IMR-90 (cell line): ENCODE measurements around the gene CRYM. TPM values are rescaled to one million over a fixed set of nuclear protein-coding genes. Genes with fewer than 3 reads are reported as not detected.

Experiments
- ATAC-seq: fragments of 200-7000 bp; cut with Tn5 transposase; 2 replicates; pipeline ENCODE4 v1.9.1; 2020; ENCODE audit warnings: low read depth, mild to moderate bottlenecking, moderate library complexity
- BruUV-seq: library from RNA; stranded (reverse); fragments of 400-500 nt; replicated peaks from 2 replicates; lab custom pipeline; 2021; lab: Mats Ljungman, UMichigan
- CTCF ChIA-PET: fragments of 300-600 bp; formaldehyde crosslinking; extraction: SDS; loops from one replicate; lab custom pipeline; 2021; ENCODE audit warnings: antibody characterized with exemption; lab: Yijun Ruan, JAX
- POLR2A ChIA-PET: fragments of 300-600 bp; sonication (Branson Sonifier 250); formaldehyde crosslinking; loops from one replicate; lab custom pipeline; 2022; ENCODE audit warnings: antibody characterized with exemption; ENCODE audit not compliant: unreplicated experiment; lab: Charles Lee
- DNase-seq: peaks from one replicate; pipeline ENCODE4 v3.0.0; 2013
- H2AFZ ChIP-seq: replicated peaks from 2 replicates; pipeline ENCODE3; 2013; ENCODE audit warnings: low read length, mild to moderate bottlenecking; ENCODE audit not compliant: poor library complexity
- H2AK5ac ChIP-seq: 2 replicates; pipeline ENCODE4 v1.6.1; 2013; ENCODE audit warnings: low read depth, low read length, inconsistent platforms
- H2AK9ac ChIP-seq: replicated peaks from 2 replicates; pipeline ENCODE3; 2013; ENCODE audit warnings: mild to moderate bottlenecking, low read depth, low read length, moderate library complexity; ENCODE audit not compliant: poor library complexity
- H2BK120ac ChIP-seq: 2 replicates; pipeline ENCODE4 v1.6.1; 2013; ENCODE audit warnings: low read depth, low read length, inconsistent platforms
- H2BK15ac ChIP-seq: 3 replicates; pipeline ENCODE4 v1.6.1; 2013; ENCODE audit warnings: low read depth, low read length, inconsistent platforms
- H2BK20ac ChIP-seq: 2 replicates; pipeline ENCODE4 v1.6.1; 2013; ENCODE audit warnings: low read depth, mild to moderate bottlenecking, inconsistent platforms, low read length, moderate library complexity
- H2BK5ac ChIP-seq: 2 replicates; pipeline ENCODE4 v1.6.1; 2013; ENCODE audit warnings: mild to moderate bottlenecking, low read depth, low read length, inconsistent platforms; ENCODE audit not compliant: poor library complexity, severe bottlenecking
- H3K14ac ChIP-seq: replicated peaks from 2 replicates; pipeline ENCODE4 v1.6.1; 2013; ENCODE audit warnings: low read depth, low read length, inconsistent platforms
- H3K18ac ChIP-seq: 2 replicates; pipeline ENCODE4 v1.6.1; 2013; ENCODE audit warnings: low read depth, low read length, control low read depth
- H3K23ac ChIP-seq: 2 replicates; pipeline ENCODE4 v1.6.1; 2013; ENCODE audit warnings: low read depth, low read length, inconsistent platforms
- H3K27ac ChIP-seq: 2 replicates; pipeline ENCODE4 v1.5.1; 2013; ENCODE audit warnings: mild to moderate bottlenecking, control low read depth, low read length; ENCODE audit not compliant: insufficient read depth
- H3K27me3 ChIP-seq: 2 replicates; pipeline ENCODE4 v1.6.1; 2013; ENCODE audit warnings: low read length; ENCODE audit not compliant: control insufficient read depth, insufficient read depth
- H3K36me3 ChIP-seq: 2 replicates; pipeline ENCODE4 v1.6.1; 2013; ENCODE audit warnings: low read length, mixed read lengths; ENCODE audit not compliant: control insufficient read depth, insufficient read depth
- H3K4ac ChIP-seq: 2 replicates; pipeline ENCODE4 v1.6.1; 2013; ENCODE audit warnings: low read depth, low read length, inconsistent platforms
- H3K4me1 ChIP-seq: 2 replicates; pipeline ENCODE4 v1.6.1; 2013; ENCODE audit warnings: low read length, mixed read lengths; ENCODE audit not compliant: control insufficient read depth, insufficient read depth
- H3K4me2 ChIP-seq: 2 replicates; pipeline ENCODE4 v1.6.1; 2013; ENCODE audit warnings: low read depth, mild to moderate bottlenecking, control low read depth, low read length, moderate library complexity
- H3K4me3 ChIP-seq: 2 replicates; pipeline ENCODE4 v1.5.1; 2013; ENCODE audit warnings: low read depth, mild to moderate bottlenecking, control low read depth, low read length, moderate library complexity; ENCODE audit not compliant: insufficient read depth
- H3K56ac ChIP-seq: 2 replicates; pipeline ENCODE4 v1.6.1; 2013; ENCODE audit warnings: low read length, inconsistent platforms; ENCODE audit not compliant: insufficient read depth; ENCODE audit errors: extremely low read depth
- H3K79me1 ChIP-seq, 2 experiments: 2 replicates each; pipeline ENCODE4 v1.6.1; 2013; ENCODE audit warnings: low read length in 2 of 2, inconsistent platforms in 1 of 2, low read depth in 1 of 2
- H3K9ac ChIP-seq: 2 replicates; pipeline ENCODE4 v1.6.1; 2013; ENCODE audit warnings: low read depth, low read length, control low read depth
- H3K9me1 ChIP-seq: 2 replicates; pipeline ENCODE4 v1.6.1; 2013; ENCODE audit warnings: low read length, inconsistent platforms; ENCODE audit not compliant: insufficient read depth
- H3K9me3 ChIP-seq: 2 replicates; pipeline ENCODE4 v1.6.1; 2013; ENCODE audit warnings: low read length; ENCODE audit not compliant: control insufficient read depth, insufficient read depth
- H4K20me1 ChIP-seq: 2 replicates; pipeline ENCODE4 v1.6.1; 2013; ENCODE audit warnings: low read length, inconsistent platforms; ENCODE audit not compliant: insufficient read depth
- H4K5ac ChIP-seq: 2 replicates; pipeline ENCODE4 v1.6.1; 2013; ENCODE audit warnings: mild to moderate bottlenecking, low read depth, low read length, control low read depth
- H4K8ac ChIP-seq, 2 experiments: 2 replicates each; pipeline ENCODE4 v1.6.1; 2013; ENCODE audit warnings: low read depth in 2 of 2, low read length in 2 of 2, control low read depth in 1 of 2, inconsistent platforms in 1 of 2
- H4K91ac ChIP-seq: 2 replicates; pipeline ENCODE4 v1.6.1; 2013; ENCODE audit warnings: low read depth, low read length, inconsistent platforms; ENCODE audit not compliant: insufficient read depth
- CEBPB ChIP-seq: IDR thresholded peaks from 2 replicates; pipeline ENCODE4 v1.6.1; 2012; ENCODE audit warnings: low read depth, low read length, improper control_type of control experiment
- CHD1 ChIP-seq: IDR thresholded peaks from 2 replicates; pipeline ENCODE4 v1.6.1; 2012; ENCODE audit warnings: low read depth, low read length, improper control_type of control experiment
- FOS ChIP-seq: fragments of 150-350 bp; IDR thresholded peaks from 2 replicates; pipeline ENCODE4 v1.6.1; 2016; ENCODE audit warnings: low read depth, low read length
- MAFK ChIP-seq: IDR thresholded peaks from 2 replicates; pipeline ENCODE4 v1.6.1; 2012; ENCODE audit warnings: low read depth, low read length, improper control_type of control experiment
- MAZ ChIP-seq: IDR thresholded peaks from 2 replicates; pipeline ENCODE4 v1.6.1; 2012; ENCODE audit warnings: low read depth, mild to moderate bottlenecking, low read length, improper control_type of control experiment, moderate library complexity, borderline replicate concordance
- RCOR1 ChIP-seq: IDR thresholded peaks from 2 replicates; pipeline ENCODE4 v1.6.1; 2012; ENCODE audit warnings: mild to moderate bottlenecking, low read length, improper control_type of control experiment; ENCODE audit not compliant: insufficient replicate concordance
- RFX5 ChIP-seq: IDR thresholded peaks from 2 replicates; pipeline ENCODE4 v1.8.0; 2012; ENCODE audit warnings: low read depth, mild to moderate bottlenecking, low read length, moderate library complexity
- SMC3 ChIP-seq: fragments of 150-350 bp; IDR thresholded peaks from 2 replicates; pipeline ENCODE4 v1.6.1; 2016; ENCODE audit warnings: low read depth, mild to moderate bottlenecking, antibody characterized with exemption, low read length, moderate library complexity
- WGBS, 2 experiments: methylation state at CpG; one replicate each; pipeline versions ENCODE4 v1.1.5 to v1.1.7; 2013; ENCODE audit warnings: missing lambda C conversion rate in 2 of 2; ENCODE audit not compliant: insufficient read length in 1 of 2; ENCODE audit errors: extremely low coverage in 2 of 2; 5-methylcytosine and 5-hydroxymethylcytosine counted together
- dilution Hi-C: fragments of 300-500 bp; cut with HindIII; formaldehyde crosslinking; loops from one replicate; pipeline ENCODE4 v1.14.3; 2018; ENCODE audit warnings: low sequenced_read_pairs; ENCODE audit not compliant: unreplicated experiment
- in situ Hi-C: fragments of 300-500 bp; cut with MboI; formaldehyde crosslinking; loops from 3 replicates; pipeline ENCODE4 v1.14.3; 2019; ENCODE audit warnings: low sequenced_read_pairs, inconsistent platforms, mixed read lengths
- intact Hi-C: fragments of 100-400 bp; cut with micrococcal nuclease; formaldehyde crosslinking; loops from 2 replicates; pipeline ENCODE4 v1.10.0; 2022
- polyA plus RNA-seq, 3 experiments: library from polyadenylated mRNA; depleted of rRNA; stranded (reverse); fragments of >200 nt; gene quantifications; 2 replicates each; pipeline ENCODE4 v1.2.3, GENCODE V29; 2012; ENCODE audit warnings: low replicate concordance in 1 of 3
- total RNA-seq: library from RNA; depleted of rRNA; stranded (reverse); fragments of >200 nt; gene quantifications from 2 replicates; pipeline ENCODE4 v1.2.3, GENCODE V29; 2012
- TF ChIP-seq, protein P1 (sequence below): conservative IDR thresholded peaks from 2 replicates; pipeline ENCODE4 v1.5.1; 2012; ENCODE audit warnings: mild to moderate bottlenecking, low read depth, low read length, improper control_type of control experiment
- TF ChIP-seq, protein P2 (sequence below): fragments of 150-350 bp; IDR thresholded peaks from 2 replicates; pipeline ENCODE4 v1.6.1; 2017; ENCODE audit warnings: mild to moderate bottlenecking, antibody characterized with exemption, low read length, low read depth
- TF ChIP-seq, protein P3 (sequence below): fragments of 150-350 bp; IDR thresholded peaks from 2 replicates; pipeline ENCODE4 v1.6.1; 2016; ENCODE audit warnings: low read depth, mild to moderate bottlenecking, low read length, moderate library complexity, borderline replicate concordance

Gene CRYM
- total and polyA plus RNA-seq, 2 of the 4 experiments (the other 2 are of a cell fraction): not detected

DNA sequence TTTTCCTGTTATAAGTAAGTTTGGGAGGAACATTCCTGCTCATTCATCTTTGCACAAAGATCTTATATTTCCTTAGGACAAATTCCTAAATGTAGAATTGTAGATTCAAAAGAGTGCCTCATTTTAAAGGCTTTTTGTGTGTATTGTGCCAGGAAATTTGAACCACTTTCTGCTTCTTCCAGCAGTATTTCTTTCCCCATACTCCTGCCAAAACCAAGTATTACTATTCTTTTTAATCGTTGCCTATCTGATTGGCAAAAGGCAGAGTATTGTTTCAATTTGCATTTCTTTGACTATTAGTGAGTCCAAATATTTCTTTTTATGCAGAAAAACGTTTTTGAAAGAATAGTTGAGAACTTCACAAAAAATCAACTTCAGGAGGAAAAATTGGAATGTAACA lies 35.3 kb downstream of the CRYM start:
- ATAC-seq (no peak), DNase-seq (no peak)
- H3K79me1 ChIP-seq: no peaks in the 10 kb centered on the region
- no peak overlapping the region for H4K8ac ChIP-seq
- H2BK5ac ChIP-seq: no peak overlapping the region
- no peak overlapping the region for H3K23ac ChIP-seq
- no peak overlapping the region for H3K56ac ChIP-seq
- no TSS peak for BruUV-seq
- H2AK9ac ChIP-seq: no peak overlapping the region
- H3K4me3 ChIP-seq: no peak overlapping the region
- dilution Hi-C loops (no loop called here), in situ Hi-C loops (no loop called here), intact Hi-C loops (no loop called here)
- no peak overlapping the region for H4K5ac ChIP-seq
- H4K20me1 ChIP-seq: no peaks in the 10 kb centered on the region
- no peaks in the 10 kb centered on the region for H3K9me3 ChIP-seq
- CTCF ChIA-PET: no interaction called here
- H4K91ac ChIP-seq: no peak overlapping the region
- H3K18ac ChIP-seq: no peak overlapping the region
- H2BK15ac ChIP-seq: no peak overlapping the region
- no peak for TF ChIP-seq RCOR1
- TF ChIP-seq CEBPB: no peak
- no peak for TF ChIP-seq CHD1
- TF ChIP-seq FOS: no peak
- TF ChIP-seq, protein P1, sequence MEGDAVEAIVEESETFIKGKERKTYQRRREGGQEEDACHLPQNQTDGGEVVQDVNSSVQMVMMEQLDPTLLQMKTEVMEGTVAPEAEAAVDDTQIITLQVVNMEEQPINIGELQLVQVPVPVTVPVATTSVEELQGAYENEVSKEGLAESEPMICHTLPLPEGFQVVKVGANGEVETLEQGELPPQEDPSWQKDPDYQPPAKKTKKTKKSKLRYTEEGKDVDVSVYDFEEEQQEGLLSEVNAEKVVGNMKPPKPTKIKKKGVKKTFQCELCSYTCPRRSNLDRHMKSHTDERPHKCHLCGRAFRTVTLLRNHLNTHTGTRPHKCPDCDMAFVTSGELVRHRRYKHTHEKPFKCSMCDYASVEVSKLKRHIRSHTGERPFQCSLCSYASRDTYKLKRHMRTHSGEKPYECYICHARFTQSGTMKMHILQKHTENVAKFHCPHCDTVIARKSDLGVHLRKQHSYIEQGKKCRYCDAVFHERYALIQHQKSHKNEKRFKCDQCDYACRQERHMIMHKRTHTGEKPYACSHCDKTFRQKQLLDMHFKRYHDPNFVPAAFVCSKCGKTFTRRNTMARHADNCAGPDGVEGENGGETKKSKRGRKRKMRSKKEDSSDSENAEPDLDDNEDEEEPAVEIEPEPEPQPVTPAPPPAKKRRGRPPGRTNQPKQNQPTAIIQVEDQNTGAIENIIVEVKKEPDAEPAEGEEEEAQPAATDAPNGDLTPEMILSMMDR: no peak
- no peak for TF ChIP-seq SMC3
- TF ChIP-seq, protein P2, sequence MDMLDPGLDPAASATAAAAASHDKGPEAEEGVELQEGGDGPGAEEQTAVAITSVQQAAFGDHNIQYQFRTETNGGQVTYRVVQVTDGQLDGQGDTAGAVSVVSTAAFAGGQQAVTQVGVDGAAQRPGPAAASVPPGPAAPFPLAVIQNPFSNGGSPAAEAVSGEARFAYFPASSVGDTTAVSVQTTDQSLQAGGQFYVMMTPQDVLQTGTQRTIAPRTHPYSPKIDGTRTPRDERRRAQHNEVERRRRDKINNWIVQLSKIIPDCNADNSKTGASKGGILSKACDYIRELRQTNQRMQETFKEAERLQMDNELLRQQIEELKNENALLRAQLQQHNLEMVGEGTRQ: no peak
- TF ChIP-seq RFX5: no peak
- TF ChIP-seq, protein P3, sequence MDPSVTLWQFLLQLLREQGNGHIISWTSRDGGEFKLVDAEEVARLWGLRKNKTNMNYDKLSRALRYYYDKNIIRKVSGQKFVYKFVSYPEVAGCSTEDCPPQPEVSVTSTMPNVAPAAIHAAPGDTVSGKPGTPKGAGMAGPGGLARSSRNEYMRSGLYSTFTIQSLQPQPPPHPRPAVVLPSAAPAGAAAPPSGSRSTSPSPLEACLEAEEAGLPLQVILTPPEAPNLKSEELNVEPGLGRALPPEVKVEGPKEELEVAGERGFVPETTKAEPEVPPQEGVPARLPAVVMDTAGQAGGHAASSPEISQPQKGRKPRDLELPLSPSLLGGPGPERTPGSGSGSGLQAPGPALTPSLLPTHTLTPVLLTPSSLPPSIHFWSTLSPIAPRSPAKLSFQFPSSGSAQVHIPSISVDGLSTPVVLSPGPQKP: no peak
- no peak for TF ChIP-seq MAZ
- TF ChIP-seq MAFK: no peak
- H3K36me3 ChIP-seq: no peaks in the 10 kb centered on the region
- no peak overlapping the region for H2BK120ac ChIP-seq
- peaks cover 9% of the 10 kb centered on the region for H3K27me3 ChIP-seq
- no CpG with 5 or more reads among the region's 2 CpGs for WGBS, 2 experiments
- H3K4ac ChIP-seq: no peak overlapping the region
- H3K9ac ChIP-seq: no peak overlapping the region
- H2AFZ ChIP-seq: no peak overlapping the region
- no peak overlapping the region for H3K4me2 ChIP-seq
- no peaks in the 10 kb centered on the region for H3K9me1 ChIP-seq
- no peak overlapping the region for H2AK5ac ChIP-seq
- no peak overlapping the region for H3K14ac ChIP-seq
- no peak overlapping the region for H3K27ac ChIP-seq
- H2BK20ac ChIP-seq: no peak overlapping the region
- POLR2A ChIA-PET: no interaction called here
- no peaks in the 10 kb centered on the region for H3K4me1 ChIP-seq
